Activated CD8-positive, alpha-beta memory T cell treated with anti-CD3 and anti-CD28 coated beads, Interleukin-2, amount 10 ng/mL, durations not matched to agents 7 days and 5 days (primary cell): Measurements from ENCODE around the gene ARHGAP26. TPM values are rescaled to one million over a fixed set of nuclear protein-coding genes. Genes with fewer than 3 reads are reported as not detected.

Source experiments
- ATAC-seq: fragments of 150-1000 bp; cut with Tn5 transposase; one replicate; pipeline ENCODE4 v1.10.0; 2021; ENCODE audit warnings: moderate library complexity
- CTCF ChIA-PET: fragments of 350-600 bp; sonication (Branson Sonifier 250); formaldehyde crosslinking; loops from one replicate; lab custom pipeline; 2021; ENCODE audit warnings: antibody characterized with exemption; lab: Charles Lee
- DNase-seq: peaks from one replicate; pipeline ENCODE4 v3.0.0-alpha.2; 2020
- H3K27ac Mint-ChIP-seq: one replicate; pipeline ENCODE4 v1.8.0; 2021; ENCODE audit warnings: mild to moderate bottlenecking, mixed read lengths
- H3K27me3 Mint-ChIP-seq: one replicate; pipeline ENCODE4 v1.8.0; 2021; ENCODE audit warnings: mixed read lengths
- H3K36me3 Mint-ChIP-seq: one replicate; pipeline ENCODE4 v1.8.0; 2021; ENCODE audit warnings: mild to moderate bottlenecking, mixed read lengths
- H3K4me1 Mint-ChIP-seq: one replicate; pipeline ENCODE4 v1.8.0; 2021; ENCODE audit warnings: mixed read lengths
- H3K4me3 Mint-ChIP-seq: one replicate; pipeline ENCODE4 v1.8.0; 2021; ENCODE audit warnings: mild to moderate bottlenecking, moderate library complexity, mixed read lengths
- H3K9me3 Mint-ChIP-seq: one replicate; pipeline ENCODE4 v1.8.0; 2022; ENCODE audit warnings: low read depth, mixed read lengths
- total RNA-seq, 2 experiments: library from RNA; stranded (reverse); gene quantifications; one replicate each; pipeline ENCODE4 v1.2.3, GENCODE V29; 2021

ARHGAP26 gene
- total RNA-seq, 2 experiments from 2014 or later: 12.6 to 38.9 TPM

GRCh38 chr5:143234162-143234842 lies 464.1 kb downstream of the ARHGAP26 start:
- Mint-ChIP-seq H3K36me3 (no peaks in the 10 kb centered on the region), H3K27ac (no peak overlapping the region)

GRCh38 chr5:143235423-143235822 lies 465.2 kb downstream of the ARHGAP26 start:
- ATAC-seq (no peak), DNase-seq (peak; percentile 39)
- Mint-ChIP-seq H3K36me3 (no peaks in the 10 kb centered on the region), H3K27ac (no peak overlapping the region), H3K4me3 (no peak overlapping the region), H3K27me3 (no peaks in the 10 kb centered on the region), H3K4me1 (peaks cover 6% of the 10 kb centered on the region), H3K9me3 (no peaks in the 10 kb centered on the region)
- CTCF ChIA-PET: no interaction called here

More at GRCh38 chr5:143234162-143234842, 464.1 kb downstream of the ARHGAP26 start:
- Mint-ChIP-seq H3K9me3 (no peaks in the 10 kb centered on the region), H3K4me1 (peaks cover 17% of the 10 kb centered on the region), H3K4me3 (no peak overlapping the region), H3K27me3 (no peaks in the 10 kb centered on the region)
- ATAC-seq (no peak), DNase-seq (no peak)
- CTCF ChIA-PET: no interaction called here

- DNase-seq (peak; percentile 5), ATAC-seq (no peak)
- Mint-ChIP-seq H3K4me1 (no peaks in the 10 kb centered on the region), H3K4me3 (no peak overlapping the region), H3K9me3 (no peaks in the 10 kb centered on the region), H3K27me3 (no peaks in the 10 kb centered on the region), H3K27ac (no peak overlapping the region), H3K36me3 (no peaks in the 10 kb centered on the region)
- CTCF ChIA-PET: no interaction called here
Measured at GRCh38 chr5:143236682-143237081, 466.5 kb downstream of the ARHGAP26 start.

GRCh38 chr5:143237664-143238063 lies 467.5 kb downstream of the ARHGAP26 start:
- no peaks in the 10 kb centered on the region for H3K4me1 Mint-ChIP-seq
- ATAC-seq (no peak), DNase-seq (peak; percentile 28)
- H3K36me3 Mint-ChIP-seq: no peaks in the 10 kb centered on the region
- CTCF ChIA-PET: no interaction called here
- H3K4me3 Mint-ChIP-seq: no peak overlapping the region
- no peaks in the 10 kb centered on the region for H3K27me3 Mint-ChIP-seq
- no peaks in the 10 kb centered on the region for H3K9me3 Mint-ChIP-seq
- H3K27ac Mint-ChIP-seq: no peak overlapping the region

- Mint-ChIP-seq H3K4me1 (no peaks in the 10 kb centered on the region), H3K27ac (no peak overlapping the region), H3K4me3 (no peak overlapping the region), H3K9me3 (no peaks in the 10 kb centered on the region), H3K36me3 (no peaks in the 10 kb centered on the region), H3K27me3 (no peaks in the 10 kb centered on the region)
- ATAC-seq (no peak), DNase-seq (peak; percentile 14)
- CTCF ChIA-PET: interaction anchor here (1.0 kb wide), 1 partner anchor 11 kb away, joined by 3 read pairs; no protein-coding TSS in a partner anchor
Measured at GRCh38 chr5:143238620-143239019, 468.4 kb downstream of the ARHGAP26 start.

GRCh38 chr5:143239882-143240518 lies 469.8 kb downstream of the ARHGAP26 start:
- Mint-ChIP-seq H3K36me3 (no peaks in the 10 kb centered on the region), H3K4me3 (no peak overlapping the region), H3K27ac (no peak overlapping the region), H3K9me3 (no peaks in the 10 kb centered on the region), H3K4me1 (no peaks in the 10 kb centered on the region), H3K27me3 (no peaks in the 10 kb centered on the region)
- ATAC-seq (no peak), DNase-seq (peak; percentile 28)
- CTCF ChIA-PET: interaction anchor here (1.0 kb wide), 1 partner anchor 10 kb away, joined by 3 read pairs; no protein-coding TSS in a partner anchor

- no peaks in the 10 kb centered on the region for H3K4me1 Mint-ChIP-seq
- ATAC-seq (no peak), DNase-seq (no peak)
- H3K4me3 Mint-ChIP-seq: no peak overlapping the region
- peaks cover 2% of the 10 kb centered on the region for H3K36me3 Mint-ChIP-seq
- H3K27me3 Mint-ChIP-seq: no peaks in the 10 kb centered on the region
- CTCF ChIA-PET: no interaction called here
- no peak overlapping the region for H3K27ac Mint-ChIP-seq
- H3K9me3 Mint-ChIP-seq: no peaks in the 10 kb centered on the region
Measured at GRCh38 chr5:143241892-143242291, 471.7 kb downstream of the ARHGAP26 start.

- Mint-ChIP-seq H3K4me1 (no peaks in the 10 kb centered on the region), H3K36me3 (peaks cover 6% of the 10 kb centered on the region), H3K27me3 (no peaks in the 10 kb centered on the region), H3K4me3 (no peak overlapping the region), H3K27ac (no peak overlapping the region), H3K9me3 (peaks cover 4% of the 10 kb centered on the region)
- CTCF ChIA-PET: no interaction called here
- no peak for DNase-seq
- no peak for ATAC-seq
Measured at GRCh38 chr5:143243103-143243502, 472.9 kb downstream of the ARHGAP26 start.

- Mint-ChIP-seq H3K9me3 (peaks cover 4% of the 10 kb centered on the region), H3K27ac (no peak overlapping the region), H3K4me1 (no peaks in the 10 kb centered on the region)
Measured at GRCh38 chr5:143244000-143244736, 474.0 kb downstream of the ARHGAP26 start.

GRCh38 chr5:143244990-143245389 lies 474.8 kb downstream of the ARHGAP26 start:
- H3K9me3 Mint-ChIP-seq: peaks cover 4% of the 10 kb centered on the region
- H3K36me3 Mint-ChIP-seq: peaks cover 6% of the 10 kb centered on the region
- no peak for DNase-seq
- no peak overlapping the region for H3K4me3 Mint-ChIP-seq
- no peak overlapping the region for H3K27ac Mint-ChIP-seq
- ATAC-seq: no peak
- H3K27me3 Mint-ChIP-seq: no peaks in the 10 kb centered on the region
- no peaks in the 10 kb centered on the region for H3K4me1 Mint-ChIP-seq
- CTCF ChIA-PET: no interaction called here

More at GRCh38 chr5:143244000-143244736, 474.0 kb downstream of the ARHGAP26 start:
- ATAC-seq: no peak
- DNase-seq: no peak
- CTCF ChIA-PET: no interaction called here
- Mint-ChIP-seq H3K36me3 (peaks cover 6% of the 10 kb centered on the region), H3K4me3 (no peak overlapping the region), H3K27me3 (no peaks in the 10 kb centered on the region)

GRCh38 chr5:143245929-143246561 lies 475.9 kb downstream of the ARHGAP26 start:
- DNase-seq (no peak), ATAC-seq (no peak)
- no peak overlapping the region for H3K4me3 Mint-ChIP-seq
- peaks cover 6% of the 10 kb centered on the region for H3K36me3 Mint-ChIP-seq
- H3K27ac Mint-ChIP-seq: no peak overlapping the region
- CTCF ChIA-PET: no interaction called here
- H3K4me1 Mint-ChIP-seq: no peaks in the 10 kb centered on the region
- H3K27me3 Mint-ChIP-seq: no peaks in the 10 kb centered on the region
- H3K9me3 Mint-ChIP-seq: peaks cover 4% of the 10 kb centered on the region

- H3K4me3 Mint-ChIP-seq: no peak overlapping the region
- H3K27me3 Mint-ChIP-seq: no peaks in the 10 kb centered on the region
- H3K4me1 Mint-ChIP-seq: no peaks in the 10 kb centered on the region
- CTCF ChIA-PET: no interaction called here
- no peak overlapping the region for H3K27ac Mint-ChIP-seq
- DNase-seq (no peak), ATAC-seq (no peak)
- H3K9me3 Mint-ChIP-seq: peaks cover 4% of the 10 kb centered on the region
- H3K36me3 Mint-ChIP-seq: peaks cover 6% of the 10 kb centered on the region
Measured at GRCh38 chr5:143247134-143247815, 477.1 kb downstream of the ARHGAP26 start.

- Mint-ChIP-seq H3K4me3 (no peak overlapping the region), H3K9me3 (peaks cover 4% of the 10 kb centered on the region), H3K36me3 (peaks cover 6% of the 10 kb centered on the region), H3K27ac (no peak overlapping the region), H3K4me1 (no peaks in the 10 kb centered on the region), H3K27me3 (no peaks in the 10 kb centered on the region)
- no peak for DNase-seq
- CTCF ChIA-PET: no interaction called here
- ATAC-seq: no peak
Measured at GRCh38 chr5:143248391-143248790, 478.2 kb downstream of the ARHGAP26 start.
